Thyroid gland (tissue), 4 donors: Measurements from ENCODE around the gene GPR12.

ENCODE experiments used
- POLR2A ChIP-seq, 2 donors: fragments of 450-650 bp; IDR thresholded peaks; one replicate each; pipeline ENCODE4 v1.6.1; 2017; ENCODE audit warnings: antibody characterized with exemption in 2 of 2, mild to moderate bottlenecking in 2 of 2, moderate library complexity in 1 of 2
- TF ChIP-seq, protein P1 (sequence below), 6 experiments: fragments of 200-600 bp in 3 of 6; fragments of 450-650 bp in 3 of 6; sonication (generic) in 3 of 6; IDR thresholded peaks; one replicate each; pipeline ENCODE4 v1.5.1; 2016 to 2019; ENCODE audit warnings: antibody characterized with exemption in 6 of 6, mild to moderate bottlenecking in 2 of 6, inconsistent platforms in 1 of 6, moderate library complexity in 1 of 6

DNA sequence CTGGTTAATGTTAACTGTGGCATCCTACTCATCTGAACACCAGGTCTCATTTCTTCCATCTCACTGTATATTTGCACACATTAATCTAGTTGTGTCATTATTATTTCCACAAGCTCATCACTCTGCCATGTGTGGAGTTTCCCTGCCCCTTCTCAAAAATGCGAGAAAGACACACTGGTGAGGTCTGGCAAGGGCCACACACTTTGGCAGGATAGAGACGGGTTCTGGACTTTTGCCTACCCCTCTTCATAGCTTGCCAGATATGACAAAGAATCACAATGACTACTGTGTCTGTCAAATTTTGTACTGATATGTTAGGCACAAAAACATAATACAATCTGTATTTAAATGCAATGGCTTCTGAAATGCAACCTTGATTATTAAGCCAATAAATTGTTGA lies 12.9 kb downstream of the GPR12 start:
- TF ChIP-seq, protein P1, sequence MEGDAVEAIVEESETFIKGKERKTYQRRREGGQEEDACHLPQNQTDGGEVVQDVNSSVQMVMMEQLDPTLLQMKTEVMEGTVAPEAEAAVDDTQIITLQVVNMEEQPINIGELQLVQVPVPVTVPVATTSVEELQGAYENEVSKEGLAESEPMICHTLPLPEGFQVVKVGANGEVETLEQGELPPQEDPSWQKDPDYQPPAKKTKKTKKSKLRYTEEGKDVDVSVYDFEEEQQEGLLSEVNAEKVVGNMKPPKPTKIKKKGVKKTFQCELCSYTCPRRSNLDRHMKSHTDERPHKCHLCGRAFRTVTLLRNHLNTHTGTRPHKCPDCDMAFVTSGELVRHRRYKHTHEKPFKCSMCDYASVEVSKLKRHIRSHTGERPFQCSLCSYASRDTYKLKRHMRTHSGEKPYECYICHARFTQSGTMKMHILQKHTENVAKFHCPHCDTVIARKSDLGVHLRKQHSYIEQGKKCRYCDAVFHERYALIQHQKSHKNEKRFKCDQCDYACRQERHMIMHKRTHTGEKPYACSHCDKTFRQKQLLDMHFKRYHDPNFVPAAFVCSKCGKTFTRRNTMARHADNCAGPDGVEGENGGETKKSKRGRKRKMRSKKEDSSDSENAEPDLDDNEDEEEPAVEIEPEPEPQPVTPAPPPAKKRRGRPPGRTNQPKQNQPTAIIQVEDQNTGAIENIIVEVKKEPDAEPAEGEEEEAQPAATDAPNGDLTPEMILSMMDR (IDR thresholded peaks at IDR 0.05): no peak
- no peak for TF ChIP-seq POLR2A (IDR thresholded peaks at IDR 0.05)
